Measurements from ENCODE around the gene CHSY1.

DNA sequence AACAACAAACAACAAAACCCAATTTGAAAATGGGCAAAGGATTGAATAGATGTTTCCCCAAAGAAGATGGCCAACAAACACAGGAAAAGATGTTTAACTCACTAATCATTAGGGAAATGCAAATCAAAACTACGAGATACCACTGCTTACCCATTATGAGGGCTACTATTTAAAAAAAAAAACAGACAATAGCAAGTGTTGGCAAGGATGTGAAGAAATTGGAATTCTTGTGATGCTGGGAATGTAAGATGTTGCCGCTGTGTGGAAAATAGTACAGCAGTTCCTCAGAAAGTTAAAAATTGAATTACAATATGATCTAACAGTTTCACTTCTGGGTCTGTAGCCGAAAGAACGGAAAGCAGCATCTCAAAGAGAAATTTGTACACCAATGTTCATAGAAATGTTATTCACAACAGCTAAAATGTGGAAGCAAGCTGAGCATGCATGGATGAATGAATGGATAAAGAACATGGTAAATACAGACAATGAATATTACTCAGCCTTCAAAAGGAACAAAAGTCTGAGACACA, 121.9 kb downstream of the CHSY1 start:
- TF ChIP-seq GATA3 (IDR thresholded peaks at IDR 0.05; ENCODE audit: low read depth, low read length) (no peak), GATA2 (IDR thresholded peaks at IDR 0.05; ENCODE audit: low read depth, low read length) (no peak)

Data from SH-SY5Y (cell line).